Fibroblast of the aortic adventitia (primary cell): Measurements from ENCODE around the gene AHI1. TPM values are rescaled to one million over a fixed set of nuclear protein-coding genes. Genes with fewer than 3 reads are reported as not detected.
A peak's percentile ranks its signal among the peaks of the same experiment; 100 is the strongest.

ENCODE experiments used
- DNase-seq: peaks from one replicate; pipeline ENCODE4 v3.0.0-alpha.2; 2010; ENCODE audit warnings: low read depth
- H3K4me3 ChIP-seq: 2 replicates; pipeline ENCODE4 v1.5.1; 2011; ENCODE audit warnings: low read depth, mild to moderate bottlenecking, control low read depth, low read length, moderate library complexity
- total RNA-seq: library from RNA; depleted of rRNA; stranded (reverse); fragments of >200 nt; gene quantifications from 2 replicates; pipeline ENCODE4 v1.2.3, GENCODE V29; 2012; ENCODE audit warnings: low replicate concordance
- TF ChIP-seq, protein P1 (sequence below): IDR thresholded peaks from 2 replicates; pipeline ENCODE4 v1.5.1; 2011; ENCODE audit warnings: mild to moderate bottlenecking, low read length, control low read depth, inconsistent platforms; ENCODE audit not compliant: insufficient read depth

Gene AHI1
- total RNA-seq, 1 donor = 33.4 TPM

GRCh38 chr6:135295085-135295484 lies 202.5 kb downstream of the AHI1 start:
- DNase-seq = no peak
- H3K4me3 ChIP-seq = no peak overlapping the region
- TF ChIP-seq, protein P1, sequence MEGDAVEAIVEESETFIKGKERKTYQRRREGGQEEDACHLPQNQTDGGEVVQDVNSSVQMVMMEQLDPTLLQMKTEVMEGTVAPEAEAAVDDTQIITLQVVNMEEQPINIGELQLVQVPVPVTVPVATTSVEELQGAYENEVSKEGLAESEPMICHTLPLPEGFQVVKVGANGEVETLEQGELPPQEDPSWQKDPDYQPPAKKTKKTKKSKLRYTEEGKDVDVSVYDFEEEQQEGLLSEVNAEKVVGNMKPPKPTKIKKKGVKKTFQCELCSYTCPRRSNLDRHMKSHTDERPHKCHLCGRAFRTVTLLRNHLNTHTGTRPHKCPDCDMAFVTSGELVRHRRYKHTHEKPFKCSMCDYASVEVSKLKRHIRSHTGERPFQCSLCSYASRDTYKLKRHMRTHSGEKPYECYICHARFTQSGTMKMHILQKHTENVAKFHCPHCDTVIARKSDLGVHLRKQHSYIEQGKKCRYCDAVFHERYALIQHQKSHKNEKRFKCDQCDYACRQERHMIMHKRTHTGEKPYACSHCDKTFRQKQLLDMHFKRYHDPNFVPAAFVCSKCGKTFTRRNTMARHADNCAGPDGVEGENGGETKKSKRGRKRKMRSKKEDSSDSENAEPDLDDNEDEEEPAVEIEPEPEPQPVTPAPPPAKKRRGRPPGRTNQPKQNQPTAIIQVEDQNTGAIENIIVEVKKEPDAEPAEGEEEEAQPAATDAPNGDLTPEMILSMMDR = no peak

- no peak overlapping the region for H3K4me3 ChIP-seq
- TF ChIP-seq, protein P1 = no peak
- peak; percentile 77 for DNase-seq
Observed at GRCh38 chr6:135291288-135292076, 206.1 kb downstream of the AHI1 start.

DNA sequence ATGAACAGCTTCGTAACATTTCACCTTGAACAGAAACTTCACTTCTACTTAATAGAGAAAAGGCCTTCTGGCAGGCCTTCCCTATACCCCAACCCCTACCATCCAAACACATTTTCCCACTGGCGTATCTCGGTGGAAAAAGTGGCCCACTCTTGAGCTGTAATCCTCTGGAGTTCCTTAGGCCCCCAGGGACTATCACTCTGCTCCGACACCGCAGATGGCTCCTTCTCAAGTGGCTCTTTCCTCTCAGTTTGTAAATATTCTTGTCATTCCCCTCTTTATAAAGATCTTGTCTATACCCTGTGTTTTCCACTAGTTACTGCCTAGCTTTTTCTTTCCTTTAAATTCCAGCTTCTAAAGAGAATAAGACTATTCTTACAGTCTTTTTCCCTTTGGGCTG lies 207.7 kb downstream of the AHI1 start:
- TF ChIP-seq, protein P1 = no peak
- no peak for DNase-seq
- H3K4me3 ChIP-seq = no peak overlapping the region

DNA sequence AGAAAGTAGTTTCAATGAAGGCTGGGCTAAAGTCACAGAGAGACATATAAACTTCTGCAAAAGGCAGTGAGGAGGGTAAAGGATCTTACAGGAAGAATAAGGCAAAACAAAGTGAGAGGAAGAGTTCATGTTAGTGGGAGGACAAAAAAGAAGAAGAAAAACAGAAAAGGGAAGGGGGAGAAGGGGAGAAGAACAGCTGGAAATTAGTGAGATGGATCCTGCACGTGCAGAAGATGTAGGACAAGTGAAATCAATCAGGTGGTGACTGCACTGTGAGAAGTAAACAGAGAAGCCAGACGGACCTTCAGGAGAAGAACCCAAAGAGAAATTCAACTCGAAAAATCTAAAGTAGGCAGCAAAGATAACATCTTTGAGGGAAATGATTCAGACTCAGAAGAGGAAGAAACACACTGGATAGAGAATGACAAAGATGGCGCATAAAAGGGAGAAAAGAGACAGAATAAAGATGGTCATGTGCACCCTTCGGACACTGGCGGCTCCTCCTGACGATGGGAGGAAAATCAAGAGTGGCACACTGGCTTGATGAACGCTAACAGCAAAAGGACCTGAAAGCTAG lies 210.5 kb downstream of the AHI1 start:
- TF ChIP-seq, protein P1 = no peak
- no peak for DNase-seq
- H3K4me3 ChIP-seq = no peak overlapping the region

DNA sequence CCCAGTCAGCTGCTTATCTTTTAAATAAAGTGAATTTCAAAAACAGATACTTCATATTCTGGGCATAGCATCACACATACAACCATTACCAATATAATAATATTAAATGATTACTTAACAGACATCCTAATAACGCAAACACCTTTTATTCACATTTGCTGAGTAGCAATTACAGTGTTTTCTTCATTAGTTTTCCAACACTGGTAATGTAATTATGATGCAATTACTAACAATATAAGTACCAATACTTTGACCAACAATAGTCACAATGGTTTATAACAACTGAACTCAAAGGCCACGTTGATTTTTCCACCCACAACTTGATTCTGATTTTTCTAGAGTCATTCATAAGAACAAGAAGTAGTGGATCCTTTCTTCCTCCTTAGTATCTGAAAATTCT lies 212.4 kb downstream of the AHI1 start:
- TF ChIP-seq, protein P1 = no peak
- H3K4me3 ChIP-seq = no peak overlapping the region
- no peak for DNase-seq

DNA sequence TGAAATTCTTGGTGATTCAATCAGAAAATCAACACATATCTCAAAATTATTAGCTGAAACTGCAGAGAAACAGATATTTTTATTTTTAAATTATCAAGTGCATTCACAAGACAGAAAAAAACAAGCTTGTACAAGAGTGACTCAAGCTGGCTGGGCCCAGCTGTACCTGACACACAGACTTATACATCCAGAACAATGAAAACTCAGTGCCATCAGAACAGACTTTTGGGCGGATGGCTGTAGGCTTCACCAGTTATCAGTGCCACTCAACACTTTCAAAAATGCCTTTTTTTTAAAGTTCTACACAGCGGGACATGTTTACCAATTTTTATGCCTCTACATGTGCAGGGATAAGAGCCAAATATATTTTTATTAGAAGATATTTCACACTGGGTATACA lies 213.6 kb downstream of the AHI1 start:
- DNase-seq = no peak
- H3K4me3 ChIP-seq = no peak overlapping the region
- TF ChIP-seq, protein P1 = no peak

DNA sequence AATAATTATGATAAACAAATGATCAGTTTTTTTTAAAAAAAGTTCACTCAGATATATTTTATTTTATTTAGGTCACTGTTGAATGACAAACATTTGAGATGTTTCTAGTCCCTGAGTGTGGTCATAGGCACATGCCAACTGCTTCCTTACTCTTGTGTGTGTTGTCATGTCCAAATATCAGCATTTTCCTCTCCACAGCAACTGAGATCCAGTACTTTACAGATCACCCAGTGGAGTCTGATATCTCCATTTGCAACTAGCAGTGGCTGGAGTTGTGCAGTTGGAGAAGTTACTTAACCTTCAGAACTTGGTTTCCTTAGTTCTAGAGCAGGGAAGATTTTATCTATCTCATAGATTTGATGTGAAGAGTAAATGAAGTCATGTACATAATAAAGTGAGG lies 215.1 kb downstream of the AHI1 start:
- H3K4me3 ChIP-seq = no peak overlapping the region
- DNase-seq = no peak
- TF ChIP-seq, protein P1 = no peak
